ENCODE data around the gene CHL1.

GRCh38 chr3:354432-354831, 157.9 kb downstream of the CHL1 start:
- TF ChIP-seq CTCF (IDR thresholded peaks at IDR 0.05; ENCODE audit: low read depth, low read length) (peak; percentile 60), POLR2A (IDR thresholded peaks at IDR 0.05; ENCODE audit: extremely low read depth, insufficient read length) (no peak), MYC (IDR thresholded peaks at IDR 0.05; ENCODE audit: low read depth, low read length) (no peak), MAX (IDR thresholded peaks at IDR 0.05; ENCODE audit: low read depth, low read length) (no peak)

Measured in NB4 (cell line).